ENCODE measurements around the gene ANKRD6. TPM values are rescaled to one million over a fixed set of nuclear protein-coding genes. Genes with fewer than 3 reads are reported as not detected.

The ANKRD6 gene
- total RNA-seq, 4 donors from 2014 or later, result 9.3 to 26.0 (median 12.4) TPM

DNA sequence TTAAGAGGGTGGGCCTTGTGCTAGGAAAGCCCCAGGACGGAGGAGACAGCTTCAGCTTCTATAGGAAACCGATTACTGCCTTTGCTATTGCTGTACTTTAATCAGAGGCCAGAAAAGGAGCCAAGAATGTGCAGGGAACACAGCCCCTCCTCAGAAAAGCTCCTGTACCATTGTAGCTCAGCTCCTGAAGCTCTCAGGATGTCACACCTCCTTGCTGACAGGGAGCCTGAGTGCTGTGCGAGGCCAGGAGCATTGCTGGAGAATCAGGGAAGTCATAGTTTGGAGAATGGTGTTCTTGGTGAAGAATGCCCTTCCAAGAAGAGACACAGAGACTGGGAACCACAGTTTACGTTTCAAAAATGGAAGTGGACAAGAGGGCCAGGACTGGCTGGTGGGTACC is 158.8 kb downstream of the ANKRD6 start:
- no peak for DNase-seq (ENCODE audit: low spot score)
- TF ChIP-seq, protein P1, sequence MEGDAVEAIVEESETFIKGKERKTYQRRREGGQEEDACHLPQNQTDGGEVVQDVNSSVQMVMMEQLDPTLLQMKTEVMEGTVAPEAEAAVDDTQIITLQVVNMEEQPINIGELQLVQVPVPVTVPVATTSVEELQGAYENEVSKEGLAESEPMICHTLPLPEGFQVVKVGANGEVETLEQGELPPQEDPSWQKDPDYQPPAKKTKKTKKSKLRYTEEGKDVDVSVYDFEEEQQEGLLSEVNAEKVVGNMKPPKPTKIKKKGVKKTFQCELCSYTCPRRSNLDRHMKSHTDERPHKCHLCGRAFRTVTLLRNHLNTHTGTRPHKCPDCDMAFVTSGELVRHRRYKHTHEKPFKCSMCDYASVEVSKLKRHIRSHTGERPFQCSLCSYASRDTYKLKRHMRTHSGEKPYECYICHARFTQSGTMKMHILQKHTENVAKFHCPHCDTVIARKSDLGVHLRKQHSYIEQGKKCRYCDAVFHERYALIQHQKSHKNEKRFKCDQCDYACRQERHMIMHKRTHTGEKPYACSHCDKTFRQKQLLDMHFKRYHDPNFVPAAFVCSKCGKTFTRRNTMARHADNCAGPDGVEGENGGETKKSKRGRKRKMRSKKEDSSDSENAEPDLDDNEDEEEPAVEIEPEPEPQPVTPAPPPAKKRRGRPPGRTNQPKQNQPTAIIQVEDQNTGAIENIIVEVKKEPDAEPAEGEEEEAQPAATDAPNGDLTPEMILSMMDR (IDR thresholded peaks at IDR 0.05), result no peak
- no peak for ATAC-seq (ENCODE audit: low FRiP score)

DNA sequence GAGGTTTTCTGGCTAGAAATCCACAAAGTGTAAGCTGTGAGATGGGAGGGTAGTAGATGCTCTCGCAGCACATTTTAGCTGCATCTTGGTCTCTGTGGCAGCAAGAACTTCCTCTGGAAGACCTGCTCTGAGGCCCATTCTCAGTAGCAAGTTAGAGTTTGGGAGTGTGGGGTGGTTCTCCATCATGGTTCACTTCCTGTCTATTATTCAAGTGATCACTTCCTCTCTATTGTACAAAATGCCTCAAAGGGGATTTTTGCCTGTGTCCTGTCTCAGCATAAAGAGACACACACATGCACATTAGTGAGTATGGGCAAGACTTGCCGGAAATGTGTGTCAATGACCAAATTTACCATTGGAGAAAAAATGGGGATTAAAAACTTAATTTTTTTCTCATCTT is 163.1 kb downstream of the ANKRD6 start:
- ATAC-seq (ENCODE audit: low FRiP score) (no peak), DNase-seq (ENCODE audit: low spot score) (no peak)
- TF ChIP-seq, protein P1 (IDR thresholded peaks at IDR 0.05), result no peak

DNA sequence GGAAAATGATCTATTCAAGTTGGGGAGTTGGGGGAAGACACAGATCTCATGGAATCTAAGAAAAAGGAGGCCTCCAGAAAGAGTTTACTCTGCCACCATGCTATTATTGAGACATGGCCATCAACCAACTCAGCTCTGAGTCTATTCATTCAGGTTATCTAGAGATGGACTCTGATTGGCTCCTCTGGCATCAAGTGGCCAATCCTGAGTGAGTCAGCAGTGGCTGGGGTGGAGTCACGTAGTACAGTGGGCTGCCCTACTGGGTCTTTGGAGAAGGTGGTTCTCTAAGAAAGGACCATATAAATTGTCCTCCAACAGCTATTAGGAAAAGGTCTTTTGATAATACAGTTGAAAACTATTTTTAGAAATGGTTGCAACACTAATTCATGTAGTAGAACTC is 163.5 kb downstream of the ANKRD6 start:
- no peak for ATAC-seq (ENCODE audit: low FRiP score)
- TF ChIP-seq, protein P1 (IDR thresholded peaks at IDR 0.05), result no peak
- DNase-seq (ENCODE audit: low spot score), result no peak

DNA sequence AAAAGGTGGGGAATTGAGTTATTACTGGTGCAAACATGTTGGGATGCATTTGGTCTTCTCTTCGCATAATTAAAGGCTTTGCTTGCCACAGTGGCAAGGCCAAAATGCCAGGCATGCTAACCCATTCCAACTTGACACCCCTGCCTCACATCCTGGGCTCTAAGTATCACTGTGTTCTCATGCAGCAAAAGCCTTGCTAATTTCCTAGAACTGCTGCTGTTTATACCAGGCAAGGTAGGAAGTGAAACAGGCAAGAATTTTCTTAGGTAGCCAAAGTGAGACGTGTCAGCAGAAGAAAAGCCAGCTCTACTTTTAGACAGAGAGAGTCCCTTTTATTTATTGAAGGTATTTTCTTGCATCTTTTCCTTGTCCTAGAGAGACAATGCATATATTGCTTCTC is 164.4 kb downstream of the ANKRD6 start:
- ATAC-seq (ENCODE audit: low FRiP score) (no peak), DNase-seq (ENCODE audit: low spot score) (no peak)
- TF ChIP-seq, protein P1 (IDR thresholded peaks at IDR 0.05), result no peak

DNA sequence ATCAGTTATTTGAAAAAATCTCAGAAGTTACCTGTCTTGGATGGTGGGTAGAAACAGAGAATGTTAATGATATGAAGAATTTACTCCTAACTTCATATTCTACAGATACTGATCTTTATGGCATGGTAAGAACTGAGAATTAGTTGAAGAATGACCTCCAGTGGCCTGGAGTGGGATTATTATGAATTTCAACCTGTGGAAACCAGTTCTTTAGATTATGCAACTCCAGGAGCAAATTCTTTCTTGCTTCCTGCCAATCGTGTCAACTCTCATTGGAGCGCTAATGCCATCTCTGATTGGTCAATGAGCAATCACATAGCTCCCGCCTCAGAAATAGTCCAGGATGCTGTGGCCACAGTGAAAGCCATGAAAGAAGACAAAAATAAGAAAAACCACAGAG is 165.0 kb downstream of the ANKRD6 start:
- DNase-seq (ENCODE audit: low spot score) (no peak), ATAC-seq (ENCODE audit: low FRiP score) (no peak)
- TF ChIP-seq, protein P1 (IDR thresholded peaks at IDR 0.05), result no peak

DNA sequence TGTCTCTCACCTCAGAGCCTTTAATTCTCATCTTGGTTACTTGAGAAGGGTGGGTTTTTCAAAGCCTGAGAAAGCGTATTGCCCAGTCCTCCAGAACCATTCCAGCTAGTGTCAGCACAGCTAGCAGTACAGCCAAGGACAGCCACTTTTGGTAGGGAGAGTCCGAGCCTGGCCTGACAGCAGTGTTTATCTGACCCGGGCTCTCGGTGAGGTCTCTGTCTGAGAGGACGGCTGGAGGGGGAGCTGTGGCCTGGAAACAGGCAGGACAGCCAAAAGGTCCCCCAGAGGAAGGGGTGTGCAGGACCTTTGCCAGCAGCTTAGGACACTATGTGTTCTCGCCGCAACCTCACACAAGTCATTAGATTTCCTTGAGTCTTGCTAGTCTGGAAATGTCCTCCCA is 166.8 kb downstream of the ANKRD6 start:
- no peak for ATAC-seq (ENCODE audit: low FRiP score)
- no peak for DNase-seq (ENCODE audit: low spot score)
- TF ChIP-seq, protein P1 (IDR thresholded peaks at IDR 0.05), result no peak

DNA sequence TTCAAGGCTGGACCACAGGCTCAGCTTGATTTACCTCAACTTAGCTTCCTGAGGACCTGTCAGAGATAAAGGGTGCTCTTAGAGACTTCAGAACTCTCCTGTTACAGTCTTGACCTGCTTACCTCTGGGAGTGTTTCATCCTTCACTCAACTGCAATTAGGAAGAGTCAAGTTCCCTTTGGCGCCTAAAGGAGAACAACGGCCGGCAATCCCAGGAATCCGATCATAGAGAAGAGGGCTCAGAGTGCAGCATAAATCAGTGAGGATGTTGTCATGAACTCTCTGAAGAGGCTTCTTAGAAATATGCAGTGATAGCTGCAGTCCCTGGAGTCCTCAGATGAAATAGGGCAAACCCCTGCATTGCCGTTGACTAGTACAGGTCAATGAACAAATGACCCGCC is 169.2 kb downstream of the ANKRD6 start:
- DNase-seq (ENCODE audit: low spot score), result no peak
- TF ChIP-seq, protein P1 (IDR thresholded peaks at IDR 0.05), result no peak
- no peak for ATAC-seq (ENCODE audit: low FRiP score)

Measured in omental fat pad (tissue), 4 donors.